C1 segment of cervical spinal cord (tissue), 14 donors: Measurements from ENCODE around the gene ENHO.

Experiments
- DNase-seq, 14 donors: peaks; one replicate each; lab custom pipeline; 2025; lab: John Stamatoyannopoulos, UW

The ENHO gene

DNA sequence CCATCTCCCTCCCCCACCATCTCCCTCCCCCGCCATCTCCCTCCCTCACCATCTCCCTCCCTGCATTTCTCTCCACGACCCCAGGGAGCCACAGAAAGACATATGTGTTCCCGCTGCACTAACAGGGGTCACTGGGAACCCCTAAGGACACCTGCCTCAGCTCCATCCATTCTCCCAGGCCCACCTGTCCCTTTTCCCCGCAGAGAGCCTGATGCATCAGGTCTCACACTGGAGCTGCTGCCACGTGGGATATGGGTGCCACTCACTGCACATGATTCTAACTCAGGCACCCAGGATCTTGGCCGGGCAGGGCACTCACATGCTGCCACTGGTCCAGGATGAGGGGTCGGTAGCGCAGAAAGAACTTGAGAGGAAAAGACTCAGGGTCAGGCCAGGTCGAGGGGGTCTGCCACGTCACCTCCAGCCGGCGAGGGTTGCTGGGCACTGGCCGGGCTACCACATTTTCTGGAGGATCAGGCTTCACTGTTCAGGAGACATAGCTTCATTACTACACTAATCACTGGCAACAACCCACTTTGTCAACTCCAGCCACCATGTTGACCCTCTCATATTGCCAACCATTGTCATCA is 33.2 kb upstream of the ENHO start:
- DNase-seq, result no peak

DNA sequence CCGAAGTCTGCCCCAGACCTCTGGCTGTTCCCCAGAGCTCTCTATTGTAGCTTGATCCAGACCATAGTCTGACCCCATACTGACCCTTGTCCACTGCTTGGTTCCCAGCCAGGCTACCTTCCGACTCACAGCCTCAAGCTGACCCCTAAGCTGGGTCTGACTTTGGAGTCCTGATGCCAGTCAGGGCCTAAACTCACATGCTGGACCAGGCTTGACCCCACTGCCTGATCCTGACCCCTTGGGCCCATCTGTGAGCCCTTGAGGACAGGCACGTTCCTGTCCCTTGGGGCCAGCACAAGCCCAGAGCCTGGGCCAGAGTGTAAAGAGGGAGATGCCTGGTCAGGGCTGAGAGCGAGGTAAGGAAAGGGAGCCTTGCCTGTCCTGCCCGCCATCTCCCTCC is 32.7 kb upstream of the ENHO start:
- DNase-seq, result no peak

DNA sequence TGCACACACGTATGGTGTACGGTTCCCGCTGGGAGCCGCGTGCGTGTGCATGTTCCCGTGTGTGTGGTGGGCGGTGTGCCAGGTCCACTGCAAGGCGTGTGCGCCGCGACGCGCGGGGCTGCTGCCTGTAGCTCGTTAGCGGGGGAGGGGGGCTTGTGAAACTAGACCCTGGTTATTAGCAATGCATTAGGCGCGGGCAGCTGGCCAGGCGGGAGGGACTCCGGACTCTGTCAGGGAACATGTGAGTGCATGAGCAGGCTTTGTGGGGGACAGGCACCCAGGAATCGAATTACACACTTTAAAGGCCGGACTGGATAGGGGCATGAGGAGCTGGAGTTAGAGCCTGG is 32.2 kb upstream of the ENHO start:
- no peak for DNase-seq

DNA sequence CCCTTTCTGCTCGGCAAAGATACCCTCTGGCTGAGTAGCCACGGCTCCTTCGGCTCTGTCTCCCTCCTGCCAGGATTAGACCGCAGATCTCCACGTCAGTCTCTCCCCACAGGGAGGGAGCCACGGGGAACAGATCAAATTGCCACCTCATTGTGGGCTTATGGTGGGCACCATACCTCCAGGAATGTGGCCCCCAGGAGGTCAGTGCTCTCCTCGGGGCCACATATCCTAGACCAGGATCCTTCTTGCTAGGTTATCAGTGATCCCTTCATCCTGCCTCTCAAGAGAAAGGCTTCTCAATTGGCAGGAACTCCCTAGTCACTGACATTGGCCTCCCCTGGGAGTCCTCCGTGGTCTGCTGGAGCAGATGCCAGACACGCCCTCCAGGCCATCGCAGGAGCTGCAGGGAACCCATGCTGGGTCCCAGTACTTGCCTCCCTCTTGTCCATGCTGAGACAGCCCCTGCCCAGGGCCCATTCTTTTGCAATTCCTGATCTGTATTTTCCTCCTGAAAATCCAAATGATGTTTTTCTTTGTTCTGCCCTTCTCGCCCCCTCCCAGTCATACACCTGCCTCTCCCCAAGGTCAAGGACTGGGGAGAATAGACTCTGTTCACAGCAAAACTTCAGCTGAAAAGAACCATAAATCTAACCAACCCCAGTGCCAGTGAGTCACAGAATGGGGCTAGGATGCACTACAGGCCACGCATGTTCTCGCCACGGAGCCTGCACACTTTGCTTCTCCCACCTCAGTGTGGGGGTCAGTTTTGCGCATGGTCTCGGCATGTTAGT is 31.6 kb upstream of the ENHO start:
- no peak for DNase-seq

DNA sequence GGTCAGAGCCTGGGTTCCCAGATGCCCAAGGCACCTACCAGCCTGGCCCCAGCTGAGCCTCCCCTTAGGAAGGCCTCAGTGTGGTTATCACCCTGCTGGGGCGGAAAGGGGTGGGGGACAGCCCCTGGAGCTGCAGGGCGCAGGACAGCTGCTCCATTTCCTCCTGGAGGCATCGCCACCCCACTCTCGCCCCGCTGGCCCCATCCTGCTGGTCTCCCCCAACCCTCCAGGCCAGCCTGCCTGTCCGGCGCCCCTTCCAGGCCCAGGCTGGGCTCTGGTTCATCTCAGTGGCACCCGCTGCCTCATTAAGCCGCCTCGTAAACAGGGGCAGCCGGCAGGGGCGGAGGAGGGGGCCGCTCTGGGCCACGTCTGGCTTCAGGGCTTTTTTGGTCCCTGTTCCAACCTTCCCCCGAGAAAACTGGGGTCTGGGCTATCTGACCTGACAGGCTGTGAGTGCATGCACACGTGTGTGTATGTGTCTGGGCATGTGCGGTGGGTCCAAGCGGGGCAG is 30.8 kb upstream of the ENHO start:
- DNase-seq, result no peak

DNA sequence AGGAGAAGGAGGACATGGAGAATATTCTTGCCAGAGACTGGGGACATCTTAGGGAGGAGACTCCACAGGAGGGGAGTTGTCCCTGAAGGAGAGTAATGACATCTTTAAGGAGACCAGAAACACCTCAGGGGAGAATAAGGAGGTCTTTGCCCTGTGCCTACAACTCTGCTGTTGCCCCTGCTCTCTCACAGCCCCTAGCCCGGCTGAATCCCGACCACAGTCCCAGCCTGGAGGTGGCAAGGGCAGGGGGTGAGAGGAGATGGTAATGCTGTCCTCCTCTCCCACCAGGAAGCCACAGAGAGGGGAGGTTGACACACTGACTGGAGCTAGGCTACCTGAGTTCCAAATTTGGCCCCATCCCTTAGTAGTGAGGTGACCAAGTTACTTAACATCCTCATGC is 30.2 kb upstream of the ENHO start:
- no peak for DNase-seq

DNA sequence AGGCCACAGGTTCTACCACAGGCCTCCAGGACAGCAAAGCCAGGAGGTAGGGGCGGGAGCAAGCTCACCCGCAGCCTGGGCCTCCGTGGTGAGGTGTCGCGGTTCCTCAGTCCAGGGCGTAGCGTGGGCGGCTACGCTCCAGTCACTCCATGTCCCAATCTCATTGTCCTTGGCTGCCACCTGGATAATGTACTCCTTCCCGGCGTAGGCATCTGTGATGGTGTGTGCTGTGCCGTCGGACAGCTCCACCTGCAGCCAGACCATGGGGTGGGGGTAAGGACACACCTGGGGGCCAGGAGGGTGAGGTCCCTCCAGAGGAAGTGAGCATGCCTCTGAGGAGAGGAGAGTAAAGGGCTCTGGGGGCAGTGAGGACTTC is 29.8 kb upstream of the ENHO start:
- no peak for DNase-seq

DNA sequence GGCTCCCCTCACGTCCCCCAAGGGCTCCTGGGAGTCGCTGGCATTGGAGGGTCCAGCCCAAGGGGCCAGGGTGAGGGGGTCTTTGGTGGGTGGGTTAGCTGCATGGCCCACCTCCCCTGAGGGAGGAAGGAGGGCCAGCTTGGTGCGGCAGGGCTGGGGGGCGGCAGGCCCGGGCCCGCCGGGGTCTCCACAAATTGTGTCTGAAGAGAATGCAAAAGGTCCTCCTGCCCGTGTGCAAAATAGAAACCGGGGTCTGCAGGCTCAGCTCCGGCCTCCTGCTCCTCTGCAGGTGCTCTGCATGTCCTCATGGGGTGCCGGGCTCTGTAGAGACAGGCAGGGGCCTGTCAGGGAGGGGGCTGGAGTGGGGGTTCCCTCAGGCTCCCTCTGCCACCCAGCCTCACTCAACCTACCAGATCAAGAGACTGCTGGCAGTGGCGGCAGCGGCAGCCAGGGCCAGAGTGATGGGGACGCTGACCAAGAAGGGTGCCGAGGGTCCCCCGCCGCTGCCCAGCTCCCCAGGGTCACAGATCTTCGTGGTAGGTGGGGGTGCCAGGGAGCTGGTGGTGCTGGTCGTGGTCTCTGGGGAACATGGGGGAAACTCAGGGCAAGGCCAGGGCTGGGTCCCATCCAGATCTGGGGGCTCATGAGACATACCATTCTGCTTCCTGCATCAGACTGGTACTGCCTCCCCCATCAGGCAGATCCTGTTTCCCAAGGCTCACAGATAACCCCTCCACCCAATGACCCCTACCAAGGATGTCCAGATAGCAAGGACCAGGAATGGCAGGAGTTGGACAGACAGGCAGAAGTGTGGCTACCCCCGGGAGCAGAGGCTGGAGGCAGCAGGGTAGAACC is 29.2 kb upstream of the ENHO start:
- DNase-seq, result no peak

DNA sequence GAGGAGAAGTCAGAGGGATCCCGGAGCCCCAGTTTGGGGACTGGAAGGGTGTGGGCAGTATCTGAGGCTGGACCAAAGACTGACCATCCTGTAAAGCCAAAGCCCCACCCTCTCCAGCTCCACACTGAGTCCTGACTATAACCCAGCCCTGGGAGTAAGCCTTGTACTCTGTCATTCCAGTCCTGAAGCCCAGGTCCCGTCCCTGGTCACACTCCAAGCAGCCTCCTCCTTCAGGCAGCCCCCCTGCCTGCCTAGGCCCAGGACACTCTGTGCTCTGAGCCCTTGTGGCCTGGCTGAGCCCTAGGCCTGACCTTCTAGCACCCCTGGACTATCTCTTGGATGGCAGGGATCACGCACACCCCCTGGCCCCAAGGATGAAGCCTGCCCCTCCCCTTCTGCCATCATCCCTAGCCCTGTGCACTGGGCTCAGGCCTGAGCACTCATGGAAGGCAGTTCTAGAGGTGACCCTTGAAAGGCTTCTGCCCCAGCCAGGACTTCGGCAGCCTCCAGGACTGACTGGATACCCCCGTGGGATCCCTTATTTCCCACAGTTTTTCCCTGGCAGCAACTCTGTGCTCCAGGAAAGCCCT is 28.0 kb upstream of the ENHO start:
- no peak for DNase-seq

DNA sequence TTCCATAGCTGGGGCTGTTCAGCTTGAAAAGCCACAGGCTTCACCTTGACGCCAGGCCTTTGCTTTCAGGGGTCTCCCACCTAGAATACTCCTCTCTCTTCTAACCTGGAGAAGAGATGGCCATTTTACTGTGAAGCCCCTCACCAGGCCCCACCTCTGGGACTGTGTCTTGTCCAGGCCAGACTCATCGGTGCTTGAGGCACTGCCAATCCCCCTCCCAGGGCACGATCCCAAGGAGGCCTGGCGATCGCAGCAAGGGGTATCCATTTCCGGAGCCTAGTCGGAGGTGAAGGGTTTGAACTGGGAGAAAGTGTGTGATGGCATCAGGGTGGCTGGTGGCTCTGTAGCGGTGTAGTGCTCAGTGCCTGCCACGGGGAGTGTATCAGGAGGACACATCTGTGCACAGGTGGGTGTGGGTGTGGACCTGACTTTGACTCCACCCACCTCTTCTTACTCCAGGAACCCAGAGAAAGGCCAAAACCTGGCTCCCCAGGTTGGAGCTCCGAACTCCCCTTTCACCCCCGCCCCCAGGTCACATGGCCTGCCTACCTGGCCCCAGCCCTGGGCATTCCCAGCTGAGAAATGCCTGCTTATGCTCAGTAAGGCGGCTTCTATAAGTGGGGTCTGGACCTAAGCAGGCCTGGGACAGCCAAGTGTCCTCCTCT is 27.4 kb upstream of the ENHO start:
- no peak for DNase-seq

DNA sequence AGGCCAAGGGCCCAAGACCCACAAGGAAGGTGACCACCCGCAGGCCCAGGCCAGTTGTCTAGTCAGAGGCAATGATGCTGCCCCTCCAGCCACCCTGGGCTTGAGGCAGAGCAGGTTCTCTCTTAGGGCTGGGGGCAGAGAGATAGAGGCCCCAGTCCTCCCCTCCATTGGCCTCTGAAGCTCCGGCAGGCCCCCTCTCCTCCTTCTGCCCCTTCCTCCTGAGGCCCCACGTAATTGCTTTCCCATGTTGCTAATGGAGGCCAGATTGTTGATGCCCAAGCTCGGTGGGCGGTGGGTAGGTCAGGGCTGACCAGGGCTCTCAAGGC is 26.6 kb upstream of the ENHO start:
- DNase-seq, result no peak

DNA sequence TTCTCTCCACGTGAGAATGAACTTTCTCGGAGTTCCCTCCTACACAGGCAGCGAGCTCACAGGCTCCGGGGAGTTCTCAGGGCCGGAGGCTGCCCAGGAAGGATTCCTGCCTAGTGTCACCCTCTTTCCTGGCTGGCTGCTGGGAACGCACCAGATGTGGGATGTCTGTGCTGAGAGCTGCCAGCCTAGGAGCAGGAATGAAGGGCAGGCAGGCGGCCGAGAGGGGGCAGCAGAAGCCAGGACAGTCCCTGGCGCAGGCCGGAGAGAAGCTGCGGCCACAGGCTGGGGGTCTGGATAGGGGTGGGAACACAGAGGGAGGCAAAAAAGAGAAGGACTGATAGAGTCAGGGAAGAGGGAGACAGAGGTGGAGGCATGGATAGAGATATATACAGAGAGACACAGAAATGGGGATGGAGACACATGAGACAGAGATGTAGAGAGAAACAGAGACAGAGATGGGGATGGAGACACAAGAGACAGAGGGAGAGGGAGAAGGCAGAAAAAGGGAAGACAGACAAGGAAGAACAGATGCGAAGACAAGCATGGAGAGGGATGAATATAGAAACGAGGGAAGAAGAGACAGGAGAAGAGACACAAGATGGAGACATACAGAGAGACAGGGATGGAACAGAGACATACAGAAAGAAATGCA is 25.3 kb upstream of the ENHO start:
- DNase-seq, result peak in 12 of 14 donors; percentile 12 to 73 (median 53)

DNA sequence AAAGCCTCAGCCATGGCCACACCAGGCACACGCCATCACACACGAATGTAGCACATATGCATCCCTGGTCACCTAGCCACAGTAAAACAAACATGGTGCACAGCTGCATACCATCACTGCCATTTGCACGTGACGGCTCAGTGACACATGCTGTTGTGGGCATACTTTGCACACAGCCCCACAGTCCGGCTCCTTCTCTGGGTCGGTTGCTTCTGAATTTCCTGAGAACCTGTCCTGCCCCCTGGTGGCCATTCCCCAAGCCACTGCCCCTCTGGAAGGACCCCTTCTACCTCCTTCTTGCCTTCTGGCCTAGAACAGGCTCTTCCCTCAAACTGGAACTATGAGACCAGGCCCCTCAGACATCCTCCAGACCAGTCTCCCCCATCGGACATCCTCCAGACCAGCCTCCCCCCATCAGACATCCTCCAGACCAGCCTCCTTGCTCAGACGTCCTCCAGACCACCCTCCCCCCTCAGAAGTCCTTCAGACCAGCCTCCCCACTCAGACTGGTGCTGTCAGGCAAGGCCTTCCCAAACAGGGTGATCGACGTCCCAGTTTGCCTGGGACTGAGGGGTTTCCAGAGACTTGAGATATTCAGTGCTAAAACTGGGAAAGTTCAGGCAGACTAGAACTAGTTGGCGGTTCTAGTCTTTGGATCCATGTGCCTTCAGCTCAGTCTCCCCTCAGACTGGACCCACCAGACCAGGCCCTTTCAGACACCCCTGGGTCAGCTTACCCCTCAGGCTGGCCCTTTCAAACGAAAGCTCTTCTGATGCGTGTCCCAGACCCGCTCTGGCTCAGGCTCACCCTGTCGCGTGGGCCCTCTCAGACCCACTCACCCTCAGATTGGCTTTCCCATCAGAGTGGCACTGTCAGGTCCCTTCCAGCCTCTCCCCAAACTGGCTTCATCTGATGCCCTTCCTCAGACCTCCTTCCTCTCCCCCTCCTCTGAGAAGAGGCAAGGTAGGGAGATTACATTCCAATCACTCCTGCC is 24.3 kb upstream of the ENHO start:
- DNase-seq, result peak in 12 of 14 donors; percentile 16 to 76 (median 50)

DNA sequence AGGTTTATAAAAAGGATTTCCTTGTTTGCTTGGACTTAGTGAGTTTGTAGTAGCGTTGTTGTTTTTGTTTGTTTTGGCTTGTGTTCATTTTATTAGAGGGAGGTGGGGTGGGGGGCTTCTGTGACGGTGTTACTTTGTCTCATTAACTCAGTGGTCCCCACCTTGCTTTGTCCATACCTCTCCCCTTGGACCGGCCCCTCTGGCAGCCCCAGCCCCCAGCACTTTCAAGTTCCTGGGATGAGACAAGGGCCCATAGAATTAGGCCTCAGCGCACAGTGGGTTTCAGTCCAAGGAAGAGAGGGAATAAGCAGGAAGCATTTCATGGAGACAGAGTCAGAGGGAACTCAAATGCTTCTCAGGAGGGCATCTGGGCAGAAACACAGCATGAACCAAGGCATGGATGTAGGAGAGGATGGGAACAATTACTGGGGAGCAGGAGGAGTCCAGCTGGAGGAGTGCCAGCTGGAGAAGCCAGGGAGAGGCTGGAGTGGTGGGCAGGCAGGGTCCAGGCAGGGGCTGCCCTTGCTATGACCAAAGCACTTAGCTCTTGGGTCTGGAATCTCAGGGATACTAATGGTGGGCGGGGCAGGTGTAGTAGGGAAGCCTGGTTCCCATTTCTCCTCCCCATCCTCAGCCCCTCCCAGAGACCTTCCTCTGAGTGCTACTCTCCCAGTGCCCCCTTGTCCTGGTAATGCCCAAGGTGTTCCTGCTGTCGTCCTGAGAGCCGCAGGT is 23.5 kb upstream of the ENHO start:
- no peak for DNase-seq

DNA sequence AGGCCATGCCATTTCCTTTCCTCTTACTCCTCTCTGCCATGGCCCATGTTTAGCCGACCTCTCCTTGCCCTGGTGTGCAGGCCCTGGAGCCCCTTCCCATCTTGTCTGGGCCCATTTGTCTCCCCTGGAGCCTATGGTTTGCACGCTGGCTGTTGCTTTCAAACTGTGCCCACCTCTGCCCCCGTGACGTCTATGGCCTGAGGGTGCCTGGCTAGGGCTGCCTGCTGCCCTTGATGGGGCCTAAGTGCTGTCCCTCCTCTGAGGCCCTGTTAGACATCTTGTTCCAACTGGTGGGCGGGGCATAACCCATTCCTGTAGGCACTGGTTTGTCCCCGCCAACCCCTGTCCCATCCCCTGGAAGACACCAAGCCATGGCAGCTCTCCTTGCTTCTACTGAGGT is 22.7 kb upstream of the ENHO start:
- no peak for DNase-seq

DNA sequence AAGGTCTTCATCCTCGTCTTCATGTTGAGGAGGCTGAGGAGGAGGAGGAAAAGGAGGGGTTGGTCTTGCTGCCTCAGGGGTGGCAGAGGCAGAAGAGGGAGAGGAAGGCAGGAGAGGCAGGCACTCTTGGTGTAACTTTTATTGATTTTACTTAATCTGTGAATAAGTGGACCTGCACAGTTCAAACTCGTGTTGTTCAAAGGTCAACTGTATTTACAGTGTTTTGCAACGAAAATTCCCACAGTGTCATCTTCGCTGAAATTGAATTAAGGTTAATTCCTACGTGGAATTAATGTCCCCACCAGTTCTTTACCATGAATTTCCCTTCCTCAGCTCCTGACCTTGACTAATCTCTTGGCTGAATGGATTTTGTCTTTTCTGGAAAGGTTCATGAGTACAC is 21.2 kb upstream of the ENHO start:
- no peak for DNase-seq

DNA sequence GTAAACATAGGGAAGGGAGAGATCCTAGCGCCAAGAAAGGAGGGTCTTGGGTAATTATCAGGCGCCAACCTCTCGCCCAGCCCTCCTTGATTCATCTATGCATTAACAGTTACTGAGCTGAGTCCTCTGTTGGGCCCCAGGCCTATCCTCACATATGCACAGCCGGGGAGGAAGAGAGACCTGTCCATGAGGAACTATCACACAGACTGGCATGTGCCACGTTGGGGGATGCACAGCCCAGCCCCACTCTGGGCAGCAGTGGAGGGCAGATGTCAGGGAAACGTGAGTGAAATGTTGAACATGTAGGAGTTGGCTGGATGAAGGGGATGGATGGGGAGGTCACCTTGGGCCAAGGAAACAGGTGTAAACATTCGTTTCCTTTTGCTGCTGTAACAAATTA is 18.8 kb upstream of the ENHO start:
- DNase-seq, result no peak

DNA sequence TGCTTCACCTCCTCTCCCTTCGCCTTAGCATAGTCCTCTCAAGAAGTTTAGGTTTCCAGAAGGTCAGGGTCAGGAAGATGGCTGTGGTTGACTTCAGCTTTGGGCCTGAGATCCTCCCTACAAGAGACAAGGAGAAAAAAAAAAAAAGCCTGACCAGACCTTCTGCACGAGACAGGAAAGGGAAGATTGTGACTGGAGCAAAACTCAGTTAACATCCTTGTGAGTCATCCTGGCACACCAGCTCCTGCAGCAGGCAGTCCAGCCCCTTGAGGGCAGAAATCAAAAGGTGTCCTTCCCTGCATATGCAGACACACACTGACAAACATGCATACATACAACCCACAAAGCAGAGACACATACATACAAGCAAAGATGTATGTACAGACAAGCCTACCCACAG is 18.0 kb upstream of the ENHO start:
- DNase-seq, result no peak

DNA sequence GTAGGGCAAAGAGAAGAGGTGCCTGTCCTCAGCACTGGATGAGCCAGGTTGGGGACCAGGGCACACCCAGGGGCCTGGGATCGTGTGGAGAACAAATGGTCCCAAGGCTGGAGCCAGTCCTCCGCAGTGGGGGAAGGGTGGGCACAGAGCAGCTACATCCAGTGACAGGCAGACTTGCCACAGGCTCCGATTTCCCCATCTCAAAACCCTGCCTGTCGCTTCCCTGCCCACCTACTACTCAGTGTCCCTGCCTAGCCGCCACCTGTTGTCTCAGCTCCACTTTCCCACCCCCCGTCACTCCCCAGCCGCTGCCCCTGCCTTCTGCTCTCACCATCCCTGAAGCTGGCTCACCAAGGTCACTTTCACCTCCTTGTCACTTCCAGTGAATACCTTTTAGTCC is 13.9 kb upstream of the ENHO start:
- no peak for DNase-seq
